Right kidney (tissue), 1 donor: ENCODE measurements around the gene SAP30BP.

Experiments
- DNase-seq: peaks from one replicate; pipeline ENCODE4 v3.0.0-alpha.2; 2016

The SAP30BP gene

GRCh38 chr17:75645889-75646637 is 21.1 kb upstream of the SAP30BP start:
- peak; percentile 67 for DNase-seq

GRCh38 chr17:75646638-75646992 is 20.5 kb upstream of the SAP30BP start:
- DNase-seq: no peak

- no peak for DNase-seq
Measured at GRCh38 chr17:75647061-75647460, 20.1 kb upstream of the SAP30BP start.

GRCh38 chr17:75647921-75648320 is 19.2 kb upstream of the SAP30BP start:
- DNase-seq: no peak

- no peak for DNase-seq
Measured at GRCh38 chr17:75649687-75650086, 17.5 kb upstream of the SAP30BP start.

GRCh38 chr17:75650874-75651273 is 16.3 kb upstream of the SAP30BP start:
- no peak for DNase-seq

- no peak for DNase-seq
Measured at GRCh38 chr17:75652341-75652740, 14.8 kb upstream of the SAP30BP start.

- DNase-seq: no peak
Measured at GRCh38 chr17:75652934-75653549, 14.1 kb upstream of the SAP30BP start.

- DNase-seq: no peak
Measured at GRCh38 chr17:75654176-75654575, 13.0 kb upstream of the SAP30BP start.

- DNase-seq: no peak
Measured at GRCh38 chr17:75658237-75658636, 8.9 kb upstream of the SAP30BP start.

GRCh38 chr17:75661531-75661930 is 5.6 kb upstream of the SAP30BP start:
- DNase-seq: no peak

GRCh38 chr17:75662511-75662910 is 4.6 kb upstream of the SAP30BP start:
- no peak for DNase-seq

GRCh38 chr17:75664099-75664549 is 3.0 kb upstream of the SAP30BP start:
- no peak for DNase-seq

- no peak for DNase-seq
Measured at GRCh38 chr17:75665981-75666380, 1.2 kb upstream of the SAP30BP start.

- no peak for DNase-seq
Measured at GRCh38 chr17:75667825-75668224, 687 bp downstream of the SAP30BP start.

GRCh38 chr17:75668489-75668888 is 1.4 kb downstream of the SAP30BP start:
- DNase-seq: no peak

GRCh38 chr17:75670868-75671267 is 3.7 kb downstream of the SAP30BP start:
- no peak for DNase-seq

GRCh38 chr17:75672011-75672410 is 4.9 kb downstream of the SAP30BP start:
- no peak for DNase-seq

GRCh38 chr17:75673487-75673886 is 6.3 kb downstream of the SAP30BP start:
- no peak for DNase-seq

GRCh38 chr17:75676461-75676860 is 9.3 kb downstream of the SAP30BP start:
- no peak for DNase-seq

- DNase-seq: no peak
Measured at GRCh38 chr17:75679706-75680211, 12.6 kb downstream of the SAP30BP start.

- no peak for DNase-seq
Measured at GRCh38 chr17:75680431-75680830, 13.3 kb downstream of the SAP30BP start.

- DNase-seq: no peak
Measured at GRCh38 chr17:75681289-75681688, 14.2 kb downstream of the SAP30BP start.

GRCh38 chr17:75683583-75683982 is 16.4 kb downstream of the SAP30BP start:
- no peak for DNase-seq
